Fibroblast of lung (primary cell): ENCODE results near the gene TBL1XR1. TPM values are rescaled to one million over a fixed set of nuclear protein-coding genes. Genes with fewer than 3 reads are reported as not detected.

Experiments
- DNase-seq, 2 donors: peaks; one replicate each; pipeline versions ENCODE4 v3.0.0 to v3.0.0-alpha.2; 2010; ENCODE audit warnings: low read depth in 2 of 2
- H2AFZ ChIP-seq: 2 replicates; pipeline ENCODE4 v1.5.1; 2012; ENCODE audit warnings: low read length, control low read depth, inconsistent platforms
- H3K27ac ChIP-seq: 2 replicates; pipeline ENCODE4 v1.5.1; 2011; ENCODE audit warnings: low read length, control low read depth; ENCODE audit not compliant: insufficient read depth
- H3K27me3 ChIP-seq: 2 replicates; pipeline ENCODE4 v1.5.1; 2011; ENCODE audit warnings: mild to moderate bottlenecking, low read length; ENCODE audit not compliant: control insufficient read depth, insufficient read depth
- H3K36me3 ChIP-seq: 2 replicates; pipeline ENCODE4 v1.5.1; 2011; ENCODE audit warnings: low read length; ENCODE audit not compliant: control insufficient read depth, insufficient read depth
- H3K4me1 ChIP-seq: 2 replicates; pipeline ENCODE4 v1.5.1; 2011; ENCODE audit warnings: low read length; ENCODE audit not compliant: control insufficient read depth, insufficient read depth; ENCODE audit errors: extremely low read depth
- H3K4me2 ChIP-seq: 2 replicates; pipeline ENCODE4 v1.5.1; 2011; ENCODE audit warnings: low read length, control low read depth; ENCODE audit not compliant: insufficient read depth; ENCODE audit errors: extremely low read depth
- H3K4me3 ChIP-seq, 4 experiments: fragments of 200-600 bp in 1 of 4; sonication (generic) in 1 of 4; replicated peaks in 1 of 4; 2 replicates each; pipeline ENCODE4 v1.5.1; 2011 to 2016; ENCODE audit warnings: low read length in 4 of 4, low read depth in 3 of 4, mild to moderate bottlenecking in 3 of 4, control low read depth in 2 of 4, inconsistent platforms in 1 of 4, mixed read lengths in 1 of 4; ENCODE audit not compliant: insufficient read depth in 1 of 4; ENCODE audit errors: control extremely low read depth in 1 of 4
- H3K79me2 ChIP-seq: 2 replicates; pipeline ENCODE4 v1.5.1; 2012; ENCODE audit warnings: mild to moderate bottlenecking, low read length, inconsistent platforms; ENCODE audit not compliant: control insufficient read depth, insufficient read depth
- H3K9ac ChIP-seq: 2 replicates; pipeline ENCODE4 v1.5.1; 2011; ENCODE audit warnings: mild to moderate bottlenecking, low read length, control low read depth; ENCODE audit not compliant: insufficient read depth
- H3K9me3 ChIP-seq: 2 replicates; pipeline ENCODE4 v1.5.1; 2012; ENCODE audit warnings: low read depth, low read length; ENCODE audit not compliant: control insufficient read depth, insufficient read depth
- H4K20me1 ChIP-seq: 2 replicates; pipeline ENCODE4 v1.5.1; 2011; ENCODE audit warnings: low read length; ENCODE audit not compliant: control insufficient read depth, insufficient read depth; ENCODE audit errors: extremely low read depth
- CTCF ChIP-seq, 2 donors: IDR thresholded peaks in 1 of 2; conservative IDR thresholded peaks in 1 of 2; 1 replicate in 1 of 2; 2 replicates in 1 of 2; pipeline ENCODE4 v1.5.1; 2011 to 2012; ENCODE audit warnings: low read length in 2 of 2, control low read depth in 1 of 2, inconsistent platforms in 1 of 2, low read depth in 1 of 2, mild to moderate bottlenecking in 1 of 2
- EZH2 ChIP-seq: IDR thresholded peaks from 2 replicates; pipeline ENCODE4 v1.5.1; 2012; ENCODE audit warnings: low read length, control low read depth, mild to moderate bottlenecking; ENCODE audit errors: missing control alignments
- polyA plus RNA-seq, 2 donors: library from polyadenylated mRNA; depleted of rRNA in 1 of 2; stranded (reverse) in 1 of 2; unstranded in 1 of 2; fragments of >200 nt; gene quantifications; 2 replicates each; pipeline ENCODE4 v1.2.1, GENCODE V29; 2011 to 2012; ENCODE audit warnings: missing spikeins in 1 of 2
- total RNA-seq: library from RNA; depleted of rRNA; stranded (reverse); fragments of >200 nt; gene quantifications from 2 replicates; pipeline ENCODE4 v1.2.1, GENCODE V29; 2014

The TBL1XR1 gene
- total and polyA plus RNA-seq, 2 donors (not counting 1 experiment from before 2014, with no cell fraction given) = 115 to 369 TPM

DNA sequence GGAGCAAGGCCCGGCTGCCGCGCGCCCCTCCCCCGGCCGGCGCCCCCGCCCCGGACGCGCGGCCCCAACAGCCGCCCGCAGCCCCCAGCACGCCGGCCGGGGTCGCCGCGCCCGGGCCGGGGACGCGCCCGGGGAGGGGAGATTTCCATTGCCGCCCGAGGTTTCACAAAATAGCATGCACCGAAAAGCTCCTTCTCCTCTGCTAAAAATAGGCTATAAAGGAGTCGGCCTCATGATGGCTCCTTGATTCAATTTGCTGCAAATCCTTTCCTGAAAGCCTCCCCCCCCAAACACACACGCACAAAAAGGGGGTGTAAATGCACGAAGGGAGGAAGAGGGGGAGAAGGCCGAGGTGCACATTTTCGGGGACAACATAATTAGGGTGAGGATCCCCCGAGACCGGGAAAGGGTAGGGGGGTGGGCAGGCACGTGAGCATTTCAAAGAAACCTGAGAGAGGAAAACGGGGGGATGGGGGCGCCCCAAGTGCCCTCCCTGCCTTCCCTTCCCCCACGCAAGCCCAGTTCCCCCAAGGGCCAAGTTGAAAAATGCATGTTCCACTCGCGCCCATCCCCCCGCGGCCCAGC lies 734 bp downstream of the TBL1XR1 start:
- peak; percentile 48 to 53 for DNase-seq

DNA sequence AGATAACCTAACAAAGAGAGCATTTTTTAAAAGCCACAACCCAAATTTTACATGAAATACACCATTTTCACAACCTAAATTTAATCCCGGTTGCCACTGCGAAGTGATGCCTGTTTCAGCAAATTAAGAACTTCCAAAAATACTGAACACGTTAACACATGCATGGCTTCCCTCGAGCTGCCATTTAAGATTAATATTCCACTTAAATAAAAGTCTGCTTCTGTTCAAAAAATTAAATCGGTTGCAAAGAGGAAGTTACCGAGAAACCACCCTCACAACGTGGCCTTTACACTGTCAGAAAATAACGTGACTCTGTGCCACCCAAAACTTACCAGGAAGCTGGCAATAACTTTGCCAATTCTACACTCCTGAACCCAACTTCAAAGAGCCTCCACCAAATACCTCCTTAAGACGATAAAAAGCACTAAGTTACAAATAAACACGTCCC lies 1.2 kb downstream of the TBL1XR1 start:
- H3K36me3 ChIP-seq = no peaks in the 10 kb centered on the region
- H2AFZ ChIP-seq = no peak overlapping the region
- H3K4me1 ChIP-seq = peaks cover 2% of the 10 kb centered on the region
- H4K20me1 ChIP-seq = no peaks in the 10 kb centered on the region
- H3K4me3 ChIP-seq = peak overlapping the region; percentile 71 to 100 (median 85)
- peak overlapping the region; percentile 90 for H3K4me2 ChIP-seq
- H3K27me3 ChIP-seq = no peaks in the 10 kb centered on the region
- no peak for TF ChIP-seq CTCF (conservative IDR thresholded peaks at IDR 0.05 in 1 of 2, IDR thresholded peaks at IDR 0.05 in 1 of 2; ENCODE audit: low read depth in 1 of 2, low read length in 2 of 2)
- TF ChIP-seq EZH2 = no peak
- peak overlapping the region; percentile 90 for H3K27ac ChIP-seq
- H3K79me2 ChIP-seq = peaks cover 56% of the 10 kb centered on the region
- H3K9me3 ChIP-seq = no peaks in the 10 kb centered on the region
- H3K9ac ChIP-seq = peak overlapping the region; percentile 81
- DNase-seq = no peak

More for the DNA sequence above, 734 bp downstream of the TBL1XR1 start:
- H3K4me3 ChIP-seq = peak overlapping the region; percentile 71 to 100 (median 85)
- peaks cover 2% of the 10 kb centered on the region for H3K4me1 ChIP-seq
- H3K27me3 ChIP-seq = no peaks in the 10 kb centered on the region
- no peaks in the 10 kb centered on the region for H3K36me3 ChIP-seq
- peak overlapping the region; percentile 20 for H2AFZ ChIP-seq
- peaks cover 51% of the 10 kb centered on the region for H3K79me2 ChIP-seq
- no peaks in the 10 kb centered on the region for H3K9me3 ChIP-seq
- TF ChIP-seq CTCF (conservative IDR thresholded peaks at IDR 0.05 in 1 of 2, IDR thresholded peaks at IDR 0.05 in 1 of 2; ENCODE audit: low read depth in 1 of 2, low read length in 2 of 2) (peak in 1 of 2 donors; percentile 1), EZH2 (no peak)
- H3K9ac ChIP-seq = peak overlapping the region; percentile 81
- peak overlapping the region; percentile 90 for H3K27ac ChIP-seq
- H4K20me1 ChIP-seq = no peaks in the 10 kb centered on the region
- H3K4me2 ChIP-seq = peak overlapping the region; percentile 44

DNA sequence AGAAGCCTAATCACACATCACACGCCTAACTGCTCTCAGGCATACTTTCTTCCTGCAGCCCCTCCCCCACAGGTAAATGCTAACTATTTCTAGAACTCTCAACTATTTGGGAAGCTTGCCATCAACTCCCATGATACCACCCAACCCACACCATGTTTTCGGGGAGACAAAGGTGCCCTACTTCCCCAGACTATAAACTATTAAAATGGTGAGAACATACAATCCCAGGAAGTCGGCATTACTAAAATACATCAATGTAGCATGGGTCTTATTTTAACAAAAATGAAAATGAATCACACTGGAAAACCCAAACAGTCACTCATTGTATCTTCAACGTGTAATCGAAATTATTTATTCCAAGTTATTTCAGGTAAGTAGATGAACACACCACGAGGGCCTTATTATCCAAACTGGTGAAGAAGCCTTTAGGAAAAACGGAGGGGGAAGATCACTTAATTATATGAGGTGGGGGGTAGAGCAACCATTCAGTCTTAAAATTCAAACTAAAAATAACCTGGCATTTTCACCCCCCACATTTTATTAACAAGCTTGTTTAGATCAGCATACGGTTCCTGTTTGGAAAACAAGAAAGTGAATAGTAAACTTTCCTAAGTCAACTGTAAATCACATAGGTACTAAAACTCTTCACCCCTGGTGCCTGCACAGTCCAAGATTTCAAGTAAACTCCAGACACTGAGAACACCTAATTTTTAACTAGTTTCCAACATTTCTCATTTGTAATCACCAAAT lies 1.9 kb downstream of the TBL1XR1 start:
- Histone ChIP-seq H3K27ac (peak overlapping the region; percentile 90), H3K27me3 (no peaks in the 10 kb centered on the region), H3K79me2 (peaks cover 62% of the 10 kb centered on the region), H2AFZ (no peak overlapping the region), H3K9ac (peak overlapping the region; percentile 81), H4K20me1 (no peaks in the 10 kb centered on the region), H3K4me1 (peaks cover 4% of the 10 kb centered on the region), H3K4me3 (peak overlapping the region; percentile 71 to 100 (median 85)), H3K9me3 (no peaks in the 10 kb centered on the region), H3K4me2 (peak overlapping the region; percentile 90), H3K36me3 (no peaks in the 10 kb centered on the region)
- peak in 1 of 2 donors; percentile 62 for DNase-seq
- no peak for TF ChIP-seq EZH2
- no peak for TF ChIP-seq CTCF (conservative IDR thresholded peaks at IDR 0.05 in 1 of 2, IDR thresholded peaks at IDR 0.05 in 1 of 2; ENCODE audit: low read depth in 1 of 2, low read length in 2 of 2)
